Measurements from ENCODE around the gene TMEM9B. TPM values are rescaled to one million over a fixed set of nuclear protein-coding genes. Genes with fewer than 3 reads are reported as not detected.
"Not testable (repeated sequence)": the region's sequence is repeated elsewhere in the genome, so short reads cannot be mapped to it uniquely, and the experiment has no call there.

TMEM9B gene
- total RNA-seq, 2 experiments from 2014 or later: 17.5 to 19.1 TPM

DNA sequence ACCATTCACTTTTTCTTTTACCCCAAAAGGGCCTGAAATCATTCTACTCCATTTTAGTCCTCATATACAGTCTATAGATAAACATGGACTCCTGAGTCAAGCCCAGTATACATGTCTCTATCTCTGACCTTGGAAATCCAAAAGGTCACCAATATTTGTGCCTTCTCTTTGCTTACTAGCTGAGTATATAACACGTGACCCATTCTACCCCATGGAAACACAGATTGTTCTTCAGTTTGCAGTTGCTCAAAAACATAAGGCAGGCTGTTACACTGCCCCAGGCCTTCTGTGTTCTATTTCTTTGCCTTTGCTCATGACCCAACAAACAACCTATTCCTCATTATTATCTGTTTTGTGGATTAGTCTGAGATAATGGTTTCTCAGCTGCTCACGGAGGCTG lies 33.8 kb upstream of the TMEM9B start:
- no peaks in the 10 kb centered on the region for H3K9me3 Mint-ChIP-seq
- ChIA-PET CTCF (interaction anchor here (0.9 to 1.6 kb wide), 2 partner anchors 19 to 38 kb away, joined by 4 to 6 read pairs; no protein-coding TSS in a partner anchor), POLR2A (no interaction called here)
- DNase-seq: no peak
- H3K27ac Mint-ChIP-seq: no peak overlapping the region
- intact Hi-C loops (cut with micrococcal nuclease): no loop called here
- no peak overlapping the region for H3K4me3 Mint-ChIP-seq
- peaks cover 24% of the 10 kb centered on the region for H3K27me3 Mint-ChIP-seq
- H3K4me1 Mint-ChIP-seq (ENCODE audit: low read depth): peaks cover 18% of the 10 kb centered on the region
- H3K36me3 Mint-ChIP-seq: no peaks in the 10 kb centered on the region

GRCh38 chr11:8997451-8997850 lies 33.2 kb upstream of the TMEM9B start:
- peaks cover 13% of the 10 kb centered on the region for H3K4me1 Mint-ChIP-seq (ENCODE audit: low read depth)
- H3K36me3 Mint-ChIP-seq: no peaks in the 10 kb centered on the region
- peaks cover 21% of the 10 kb centered on the region for H3K27me3 Mint-ChIP-seq
- DNase-seq: no peak
- CTCF ChIA-PET: interaction anchor here (0.9 to 1.6 kb wide), 2 partner anchors 19 to 38 kb away, joined by 4 to 6 read pairs; no protein-coding TSS in a partner anchor
- H3K4me3 Mint-ChIP-seq: no peak overlapping the region
- POLR2A ChIA-PET: no interaction called here
- H3K27ac Mint-ChIP-seq: no peak overlapping the region
- intact Hi-C loops (cut with micrococcal nuclease): no loop called here
- no peaks in the 10 kb centered on the region for H3K9me3 Mint-ChIP-seq

DNA sequence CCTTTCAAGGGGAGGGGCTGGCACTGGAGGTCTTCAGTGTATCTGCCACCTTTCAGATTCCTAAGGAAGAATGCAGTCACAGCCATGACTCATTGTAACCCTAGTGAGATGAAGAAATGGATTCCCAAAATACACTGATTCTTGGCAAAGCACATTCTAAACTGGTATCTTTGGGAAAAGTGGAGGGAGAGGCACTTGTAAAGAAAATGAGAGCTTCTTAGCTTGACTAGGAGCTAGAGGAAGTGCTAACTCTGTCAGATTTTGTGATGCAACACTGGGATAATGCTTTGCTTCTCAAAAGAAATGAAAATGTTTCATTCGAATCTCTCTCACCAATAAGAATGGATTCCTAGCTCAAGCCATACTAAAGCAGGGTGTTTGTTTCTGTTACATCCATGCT lies 25.2 kb upstream of the TMEM9B start:
- DNase-seq: no peak
- H3K4me1 Mint-ChIP-seq (ENCODE audit: low read depth): no peaks in the 10 kb centered on the region
- intact Hi-C loops (cut with micrococcal nuclease): no loop called here
- H3K9me3 Mint-ChIP-seq: no peaks in the 10 kb centered on the region
- no peak overlapping the region for H3K4me3 Mint-ChIP-seq
- POLR2A ChIA-PET: no interaction called here
- H3K36me3 Mint-ChIP-seq: no peaks in the 10 kb centered on the region
- CTCF ChIA-PET: no interaction called here
- no peak overlapping the region for H3K27ac Mint-ChIP-seq
- H3K27me3 Mint-ChIP-seq: peaks cover 12% of the 10 kb centered on the region

GRCh38 chr11:8988329-8989234 lies 24.3 kb upstream of the TMEM9B start:
- ChIA-PET POLR2A (no interaction called here), CTCF (interaction anchor here (1.4 kb wide), 1 partner anchor 107 kb away, joined by 3 read pairs; no protein-coding TSS in a partner anchor)
- Mint-ChIP-seq H3K4me1 (ENCODE audit: low read depth) (peaks cover 3% of the 10 kb centered on the region), H3K9me3 (no peaks in the 10 kb centered on the region), H3K27ac (no peak overlapping the region), H3K27me3 (peaks cover 12% of the 10 kb centered on the region), H3K36me3 (no peaks in the 10 kb centered on the region), H3K4me3 (no peak overlapping the region)
- intact Hi-C loops (cut with micrococcal nuclease): no loop called here
- no peak for DNase-seq

DNA sequence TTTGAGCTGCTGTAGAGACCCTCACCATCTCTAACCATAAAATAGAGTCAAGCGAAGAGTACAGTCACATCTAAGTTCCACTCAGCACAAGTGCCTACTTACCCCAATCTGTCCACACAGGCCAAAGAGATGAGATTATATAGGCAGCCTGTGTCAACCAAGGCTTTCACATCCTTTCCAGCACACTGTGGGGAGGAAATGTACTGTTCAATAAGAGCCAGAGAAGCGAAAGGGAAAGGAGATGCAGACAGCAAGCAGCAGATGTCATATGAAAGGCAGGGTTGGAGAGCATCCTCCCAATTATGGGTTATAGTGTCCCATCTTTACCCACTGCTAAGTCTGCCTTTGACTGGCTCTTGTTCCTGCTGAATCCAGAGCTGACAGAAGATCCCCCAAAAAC lies 23.2 kb upstream of the TMEM9B start:
- ChIA-PET POLR2A (no interaction called here), CTCF (interaction anchor here (0.9 to 1.4 kb wide), 3 partner anchors 28 to 150 kb away, joined by 3 read pairs; no protein-coding TSS in a partner anchor)
- Mint-ChIP-seq H3K27me3 (peaks cover 12% of the 10 kb centered on the region), H3K4me1 (ENCODE audit: low read depth) (peaks cover 3% of the 10 kb centered on the region), H3K27ac (no peak overlapping the region), H3K4me3 (no peak overlapping the region), H3K36me3 (no peaks in the 10 kb centered on the region), H3K9me3 (no peaks in the 10 kb centered on the region)
- intact Hi-C loops (cut with micrococcal nuclease): no loop called here
- no peak for DNase-seq

GRCh38 chr11:8986772-8987171 lies 22.5 kb upstream of the TMEM9B start:
- DNase-seq; H3K4me3 Mint-ChIP-seq; POLR2A ChIA-PET; H3K4me1 Mint-ChIP-seq (ENCODE audit: low read depth); H3K27ac Mint-ChIP-seq; H3K9me3 Mint-ChIP-seq; H3K36me3 Mint-ChIP-seq; intact Hi-C loops (cut with micrococcal nuclease): not testable (repeated sequence)
- peaks cover 11% of the 10 kb centered on the region for H3K27me3 Mint-ChIP-seq
- CTCF ChIA-PET: interaction anchor here (1.2 kb wide), 1 partner anchor 27 kb away, joined by 3 read pairs; no protein-coding TSS in a partner anchor

DNA sequence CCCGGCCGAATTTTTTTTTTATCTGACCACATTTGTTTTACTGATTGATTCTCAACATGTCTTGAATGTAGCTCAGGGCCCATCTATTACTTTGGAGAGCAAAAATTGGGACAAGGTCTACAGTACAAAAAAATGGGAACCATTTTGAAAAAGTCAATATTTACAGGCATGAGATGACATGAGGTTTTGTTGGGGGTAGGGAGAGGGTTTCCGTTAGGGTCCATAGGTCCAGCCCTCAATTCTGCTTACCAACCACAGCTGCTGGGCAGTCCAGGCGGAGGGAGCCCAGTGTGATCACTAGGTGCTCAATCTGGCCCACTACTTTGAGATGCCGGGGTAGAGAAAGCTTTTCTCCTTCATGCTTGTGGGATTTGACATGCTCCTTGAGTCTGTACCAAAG lies 21.2 kb upstream of the TMEM9B start:
- H3K27ac Mint-ChIP-seq: no peak overlapping the region
- H3K4me3 Mint-ChIP-seq: no peak overlapping the region
- POLR2A ChIA-PET: interaction anchor here (0.6 kb wide), 1 partner anchor 488 kb away, joined by 3 read pairs; no protein-coding TSS in a partner anchor
- no peaks in the 10 kb centered on the region for H3K36me3 Mint-ChIP-seq
- no peaks in the 10 kb centered on the region for H3K9me3 Mint-ChIP-seq
- intact Hi-C loops (cut with micrococcal nuclease): no loop called here
- H3K4me1 Mint-ChIP-seq (ENCODE audit: low read depth): peaks cover 3% of the 10 kb centered on the region
- CTCF ChIA-PET: interaction anchor here (0.6 kb wide), 1 partner anchor 169 kb away, joined by 3 read pairs; no protein-coding TSS in a partner anchor
- H3K27me3 Mint-ChIP-seq: peaks cover 9% of the 10 kb centered on the region
- DNase-seq: no peak

DNA sequence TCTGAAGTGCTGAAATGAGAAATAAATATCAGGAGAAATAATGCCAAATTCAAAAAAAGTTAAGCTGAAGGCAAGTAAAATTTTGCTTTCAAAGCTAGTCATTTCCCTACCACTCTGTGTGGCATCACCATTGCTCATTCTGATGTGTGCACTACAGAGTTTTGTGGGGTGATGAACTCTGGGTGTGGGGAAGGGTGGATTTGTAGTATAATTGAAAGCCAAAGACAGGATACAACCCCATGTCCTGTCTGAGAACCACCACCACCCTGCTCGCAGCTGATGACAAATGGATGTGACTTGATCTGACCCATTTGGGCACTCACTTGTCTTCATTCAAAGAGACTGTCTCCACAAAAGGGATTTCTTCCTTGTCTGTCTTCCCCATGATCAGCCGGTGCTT lies 19.3 kb upstream of the TMEM9B start:
- Mint-ChIP-seq H3K27me3 (no peaks in the 10 kb centered on the region), H3K4me1 (ENCODE audit: low read depth) (peaks cover 3% of the 10 kb centered on the region), H3K4me3 (no peak overlapping the region), H3K9me3 (no peaks in the 10 kb centered on the region), H3K27ac (no peak overlapping the region), H3K36me3 (no peaks in the 10 kb centered on the region)
- intact Hi-C loops (cut with micrococcal nuclease): loop anchor here (2.0 kb wide), 1 partner anchor 17 kb away; no protein-coding TSS in a partner anchor
- CTCF ChIA-PET: no interaction called here
- DNase-seq: peak; percentile 53
- POLR2A ChIA-PET: no interaction called here

DNA sequence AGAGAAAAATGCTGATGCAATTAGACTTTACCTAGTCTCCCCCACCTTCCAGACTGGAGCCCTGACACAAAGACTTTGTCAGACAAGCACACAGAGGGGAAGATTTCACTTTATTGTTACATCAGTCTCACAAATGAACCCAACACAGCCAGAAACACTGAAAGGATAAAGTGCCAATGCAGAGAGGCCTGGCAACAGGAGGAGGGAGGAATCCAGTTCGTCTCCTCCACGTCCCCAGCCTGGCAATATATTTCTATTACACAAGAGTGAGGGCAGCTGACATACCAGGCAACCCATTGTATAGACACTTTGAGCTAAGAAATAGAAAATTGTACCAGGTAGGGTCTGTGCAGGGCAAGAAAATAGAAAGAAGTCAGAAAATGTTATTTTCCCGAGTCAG lies 16.2 kb upstream of the TMEM9B start:
- H3K9me3 Mint-ChIP-seq: no peaks in the 10 kb centered on the region
- no peaks in the 10 kb centered on the region for H3K36me3 Mint-ChIP-seq
- H3K4me1 Mint-ChIP-seq (ENCODE audit: low read depth): peaks cover 3% of the 10 kb centered on the region
- no peaks in the 10 kb centered on the region for H3K27me3 Mint-ChIP-seq
- no peak overlapping the region for H3K4me3 Mint-ChIP-seq
- no peak overlapping the region for H3K27ac Mint-ChIP-seq
- intact Hi-C loops (cut with micrococcal nuclease): no loop called here
- CTCF ChIA-PET: interaction anchor here (0.6 kb wide), 1 partner anchor 11 kb away, joined by 6 read pairs; no protein-coding TSS in a partner anchor
- POLR2A ChIA-PET: no interaction called here
- DNase-seq: no peak

DNA sequence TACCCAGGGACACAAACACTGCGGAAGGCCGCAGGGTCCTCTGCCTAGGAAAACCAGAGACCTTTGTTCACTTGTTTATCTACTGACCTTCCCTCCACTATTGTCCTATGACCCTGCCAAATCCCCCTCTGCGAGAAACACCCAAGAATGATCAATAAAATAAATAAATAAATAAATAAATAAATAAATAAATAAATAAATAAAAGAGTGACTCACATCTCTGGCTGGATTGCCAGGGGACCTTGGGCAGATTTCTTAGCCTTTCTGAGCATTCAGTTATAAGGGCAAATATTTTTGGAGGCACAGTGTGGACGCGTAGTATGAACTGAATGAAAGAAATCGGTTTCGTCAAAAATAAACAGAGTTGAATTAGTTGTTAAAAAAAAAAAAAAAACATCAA lies 15.1 kb upstream of the TMEM9B start:
- H3K27ac Mint-ChIP-seq; intact Hi-C loops (cut with micrococcal nuclease); CTCF ChIA-PET; H3K4me3 Mint-ChIP-seq; H3K9me3 Mint-ChIP-seq; H3K36me3 Mint-ChIP-seq; DNase-seq; H3K4me1 Mint-ChIP-seq (ENCODE audit: low read depth); H3K27me3 Mint-ChIP-seq; POLR2A ChIA-PET: not testable (repeated sequence)

- no peaks in the 10 kb centered on the region for H3K9me3 Mint-ChIP-seq
- intact Hi-C loops (cut with micrococcal nuclease): no loop called here
- H3K4me3 Mint-ChIP-seq: no peak overlapping the region
- H3K27ac Mint-ChIP-seq: no peak overlapping the region
- H3K36me3 Mint-ChIP-seq: peaks cover 1% of the 10 kb centered on the region
- CTCF ChIA-PET: interaction anchor here (2.0 kb wide), 1 partner anchor 13 kb away, joined by 4 read pairs; no protein-coding TSS in a partner anchor
- POLR2A ChIA-PET: no interaction called here
- H3K27me3 Mint-ChIP-seq: no peaks in the 10 kb centered on the region
- no peaks in the 10 kb centered on the region for H3K4me1 Mint-ChIP-seq (ENCODE audit: low read depth)
- no peak for DNase-seq
Measured at GRCh38 chr11:8973121-8973520, 8.9 kb upstream of the TMEM9B start.

- no peak for DNase-seq
- peaks cover 1% of the 10 kb centered on the region for H3K36me3 Mint-ChIP-seq
- no peaks in the 10 kb centered on the region for H3K4me1 Mint-ChIP-seq (ENCODE audit: low read depth)
- H3K4me3 Mint-ChIP-seq: no peak overlapping the region
- H3K9me3 Mint-ChIP-seq: no peaks in the 10 kb centered on the region
- no peak overlapping the region for H3K27ac Mint-ChIP-seq
- ChIA-PET POLR2A (no interaction called here), CTCF (no interaction called here)
- intact Hi-C loops (cut with micrococcal nuclease): no loop called here
- H3K27me3 Mint-ChIP-seq: no peaks in the 10 kb centered on the region
Measured at GRCh38 chr11:8971924-8972316, 7.7 kb upstream of the TMEM9B start.
